ENCODE results near the gene DNAJC5G. TPM values are rescaled to one million over a fixed set of nuclear protein-coding genes. Genes with fewer than 3 reads are reported as not detected.
"Not testable (repeated sequence)": the region's sequence is repeated elsewhere in the genome, so short reads cannot be mapped to it uniquely, and the experiment has no call there.

The DNAJC5G gene
- polyA plus RNA-seq, 3 donors = not detected

GRCh38 chr2:27271631-27272340 lies 3.4 kb upstream of the DNAJC5G start:
- Histone ChIP-seq H3K9ac (ENCODE audit: insufficient read depth, low read length, poor library complexity, severe bottlenecking) (no peak overlapping the region), H3K27ac (ENCODE audit: low read depth in 1 of 2, low read length in 2 of 2) (no peak overlapping the region), H4K20me1 (ENCODE audit: insufficient read depth, low read length) (no peaks in the 10 kb centered on the region), H3K4me2 (replicated peaks; ENCODE audit: extremely low read depth, low read length, poor library complexity, severe bottlenecking) (no peak overlapping the region), H3K79me2 (ENCODE audit: insufficient read depth, low read length) (no peaks in the 10 kb centered on the region), H3K36me3 (replicated peaks in 1 of 2; ENCODE audit: control insufficient read depth in 1 of 2, insufficient read depth in 2 of 2, low read length in 2 of 2) (no peaks in the 10 kb centered on the region), H3K9me3 (replicated peaks in 1 of 2; ENCODE audit: control insufficient read depth in 1 of 2, insufficient read depth in 1 of 2, low read length in 2 of 2) (no peaks in the 10 kb centered on the region), H3K27me3 (ENCODE audit: control insufficient read depth in 2 of 2, insufficient read depth in 2 of 2, low read length in 2 of 2) (peaks cover 0 to 9% of the 10 kb centered on the region in 2 donors), H3K4me1 (ENCODE audit: control insufficient read depth in 1 of 2, insufficient read depth in 2 of 2, low read length in 2 of 2) (no peaks in the 10 kb centered on the region), H3K4me3 (replicated peaks in 1 of 3; ENCODE audit: low read depth in 2 of 3, low read length in 3 of 3) (no peak overlapping the region), H2AFZ (ENCODE audit: insufficient read depth, low read depth, low read length, poor library complexity, severe bottlenecking) (no peak overlapping the region)
- no peak for TF ChIP-seq CTCF (IDR thresholded peaks at IDR 0.05)
- Mint-ChIP-seq H3K27ac (no peak overlapping the region), H3K4me1 (no peaks in the 10 kb centered on the region), H3K4me3 (no peak overlapping the region), H3K9me3 (no peaks in the 10 kb centered on the region), H3K36me3 (no peaks in the 10 kb centered on the region), H3K27me3 (ENCODE audit: low read depth in 3 of 3) (peaks cover 11 to 13% (median 13%) of the 10 kb centered on the region in 3 donors)
- no peak for DNase-seq
- WGBS (ENCODE audit: insufficient coverage) = 98% methylated on average over 5 of the region's 11 CpGs
- intact Hi-C loops (cut with micrococcal nuclease) = no loop called here

- H3K79me2 ChIP-seq (ENCODE audit: insufficient read depth, low read length); H3K4me1 ChIP-seq (ENCODE audit: control insufficient read depth in 1 of 2, insufficient read depth in 2 of 2, low read length in 2 of 2); H3K27ac ChIP-seq (ENCODE audit: low read depth in 1 of 2, low read length in 2 of 2); H3K4me2 ChIP-seq (replicated peaks; ENCODE audit: extremely low read depth, low read length, poor library complexity, severe bottlenecking); H2AFZ ChIP-seq (ENCODE audit: insufficient read depth, low read depth, low read length, poor library complexity, severe bottlenecking); H3K36me3 ChIP-seq (replicated peaks in 1 of 2; ENCODE audit: control insufficient read depth in 1 of 2, insufficient read depth in 2 of 2, low read length in 2 of 2); H4K20me1 ChIP-seq (ENCODE audit: insufficient read depth, low read length); H3K4me1 Mint-ChIP-seq; H3K9me3 ChIP-seq (replicated peaks in 1 of 2; ENCODE audit: control insufficient read depth in 1 of 2, insufficient read depth in 1 of 2, low read length in 2 of 2); H3K27ac Mint-ChIP-seq; DNase-seq; H3K27me3 ChIP-seq (ENCODE audit: control insufficient read depth in 2 of 2, insufficient read depth in 2 of 2, low read length in 2 of 2); H3K36me3 Mint-ChIP-seq; intact Hi-C loops (cut with micrococcal nuclease); H3K4me3 ChIP-seq (replicated peaks in 1 of 3; ENCODE audit: low read depth in 2 of 3, low read length in 3 of 3); H3K9me3 Mint-ChIP-seq; H3K4me3 Mint-ChIP-seq; H3K9ac ChIP-seq (ENCODE audit: insufficient read depth, low read length, poor library complexity, severe bottlenecking): not testable (repeated sequence)
- WGBS (ENCODE audit: insufficient coverage) = 94% methylated on average over 7 of the region's 15 CpGs
- peaks cover 13 to 18% (median 14%) of the 10 kb centered on the region in 3 donors for H3K27me3 Mint-ChIP-seq (ENCODE audit: low read depth in 3 of 3)
Observed at GRCh38 chr2:27272537-27273522, 2.4 kb upstream of the DNAJC5G start.

All from CD14-positive monocyte (primary cell).